Upper lobe of left lung (tissue), 6 donors: ENCODE data around the gene ATF3. TPM values are rescaled to one million over a fixed set of nuclear protein-coding genes. Genes with fewer than 3 reads are reported as not detected.

ENCODE experiments used
- ATAC-seq, 2 donors: fragments of 200-7000 bp; cut with Tn5 transposase; one replicate each; pipeline ENCODE4 v1.9.1; 2022; ENCODE audit warnings: mild to moderate bottlenecking in 2 of 2, moderate library complexity in 2 of 2; ENCODE audit not compliant: low FRiP score in 2 of 2
- DNase-seq, 2 donors: peaks; one replicate each; pipeline ENCODE4 v3.0.0-alpha.2; 2019 to 2020
- H3K27ac ChIP-seq, 4 donors: fragments of 200-600 bp; sonication (generic); one replicate each; pipeline ENCODE4 v1.5.1; 2016 to 2019
- H3K27me3 ChIP-seq, 4 donors: fragments of 200-600 bp; sonication (generic); one replicate each; pipeline ENCODE4 v1.5.1; 2017 to 2019
- H3K36me3 ChIP-seq, 4 donors: fragments of 200-600 bp; sonication (generic); one replicate each; pipeline ENCODE4 v1.5.1; 2016 to 2019
- H3K4me1 ChIP-seq, 4 donors: fragments of 200-600 bp; sonication (generic); one replicate each; pipeline ENCODE4 v1.5.1; 2018 to 2019
- H3K4me3 ChIP-seq, 4 donors: fragments of 200-600 bp; sonication (generic); one replicate each; pipeline ENCODE4 v1.5.1; 2017 to 2019; ENCODE audit warnings: mild to moderate bottlenecking in 2 of 4, moderate library complexity in 1 of 4
- H3K9me3 ChIP-seq, 4 donors: fragments of 200-600 bp; sonication (generic); one replicate each; pipeline ENCODE4 v1.5.1; 2018 to 2019
- EP300 ChIP-seq, 4 donors: sonication (generic); formaldehyde crosslinking; IDR thresholded peaks; one replicate each; pipeline ENCODE4 v1.5.1; 2017; ENCODE audit warnings: antibody characterized with exemption in 4 of 4, control low read depth in 2 of 4
- POLR2A ChIP-seq, 4 donors: fragments of 450-650 bp; IDR thresholded peaks; one replicate each; pipeline ENCODE4 v1.5.1; 2016 to 2017; ENCODE audit warnings: antibody characterized with exemption in 4 of 4, mild to moderate bottlenecking in 2 of 4
- POLR2AphosphoS5 ChIP-seq, 2 donors: sonication (generic); formaldehyde crosslinking; IDR thresholded peaks; one replicate each; pipeline ENCODE4 v1.5.1; 2017; ENCODE audit warnings: antibody characterized with exemption in 2 of 2
- WGBS, 2 donors: methylation state at CpG; one replicate each; pipeline ENCODE4 v1.1.5; 2017 to 2018; 5-methylcytosine and 5-hydroxymethylcytosine counted together
- total RNA-seq, 6 donors: library from RNA; depleted of rRNA in 4 of 6; stranded (reverse); fragments of >200 nt in 4 of 6; gene quantifications; one replicate each; pipeline versions ENCODE4 v1.1.0 to v1.2.1, GENCODE V29; 2016 to 2021
- TF ChIP-seq, protein P1 (sequence below), 6 experiments: fragments of 450-650 bp in 4 of 6; fragments of 200-600 bp in 2 of 6; sonication (generic) in 2 of 6; IDR thresholded peaks; one replicate each; pipeline ENCODE4 v1.5.1; 2016 to 2019; ENCODE audit warnings: antibody characterized with exemption in 6 of 6
- donor health status: DM: no; HTN: no; CAD: no; lungs with moderate emphysema.
- donor health status: DM: no; HTN: yes; CAD: no; lungs with severe emphysema.

ATF3 gene
- total RNA-seq, 6 donors from 2014 or later, result 7.3 to 69.3 (median 21.2) TPM

DNA sequence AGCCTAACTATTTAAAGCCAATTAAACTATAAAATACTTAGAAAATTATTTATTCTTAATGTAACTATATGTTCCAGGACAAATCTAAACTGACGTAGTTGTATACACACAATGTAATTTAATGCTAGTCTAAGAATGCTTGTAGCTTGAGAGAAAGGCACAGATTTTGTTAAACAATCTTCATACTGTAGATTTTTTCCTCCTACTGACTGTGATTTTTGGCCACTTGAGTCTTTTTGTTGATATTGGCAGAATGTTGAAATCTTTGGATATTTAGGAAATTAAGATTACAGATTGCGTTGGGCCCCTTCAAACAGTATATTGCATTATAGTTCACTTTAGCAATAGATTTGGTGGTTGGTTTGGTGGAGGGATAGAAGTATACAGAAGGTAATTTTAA is 40.5 kb downstream of the ATF3 start:
- Histone ChIP-seq H3K27me3 (no peaks in the 10 kb centered on the region), H3K4me3 (no peak overlapping the region), H3K36me3 (no peaks in the 10 kb centered on the region), H3K9me3 (no peaks in the 10 kb centered on the region), H3K27ac (no peak overlapping the region), H3K4me1 (no peaks in the 10 kb centered on the region)
- no peak for DNase-seq
- ATAC-seq, result no peak
- 71% methylated on average over 2 of the region's 2 CpGs for WGBS, 2 donors
- TF ChIP-seq EP300 (IDR thresholded peaks at IDR 0.05), result no peak
- TF ChIP-seq POLR2A (IDR thresholded peaks at IDR 0.05), result no peak
- no peak for TF ChIP-seq POLR2AphosphoS5 (IDR thresholded peaks at IDR 0.05)
- TF ChIP-seq, protein P1, sequence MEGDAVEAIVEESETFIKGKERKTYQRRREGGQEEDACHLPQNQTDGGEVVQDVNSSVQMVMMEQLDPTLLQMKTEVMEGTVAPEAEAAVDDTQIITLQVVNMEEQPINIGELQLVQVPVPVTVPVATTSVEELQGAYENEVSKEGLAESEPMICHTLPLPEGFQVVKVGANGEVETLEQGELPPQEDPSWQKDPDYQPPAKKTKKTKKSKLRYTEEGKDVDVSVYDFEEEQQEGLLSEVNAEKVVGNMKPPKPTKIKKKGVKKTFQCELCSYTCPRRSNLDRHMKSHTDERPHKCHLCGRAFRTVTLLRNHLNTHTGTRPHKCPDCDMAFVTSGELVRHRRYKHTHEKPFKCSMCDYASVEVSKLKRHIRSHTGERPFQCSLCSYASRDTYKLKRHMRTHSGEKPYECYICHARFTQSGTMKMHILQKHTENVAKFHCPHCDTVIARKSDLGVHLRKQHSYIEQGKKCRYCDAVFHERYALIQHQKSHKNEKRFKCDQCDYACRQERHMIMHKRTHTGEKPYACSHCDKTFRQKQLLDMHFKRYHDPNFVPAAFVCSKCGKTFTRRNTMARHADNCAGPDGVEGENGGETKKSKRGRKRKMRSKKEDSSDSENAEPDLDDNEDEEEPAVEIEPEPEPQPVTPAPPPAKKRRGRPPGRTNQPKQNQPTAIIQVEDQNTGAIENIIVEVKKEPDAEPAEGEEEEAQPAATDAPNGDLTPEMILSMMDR (IDR thresholded peaks at IDR 0.05), result no peak

DNA sequence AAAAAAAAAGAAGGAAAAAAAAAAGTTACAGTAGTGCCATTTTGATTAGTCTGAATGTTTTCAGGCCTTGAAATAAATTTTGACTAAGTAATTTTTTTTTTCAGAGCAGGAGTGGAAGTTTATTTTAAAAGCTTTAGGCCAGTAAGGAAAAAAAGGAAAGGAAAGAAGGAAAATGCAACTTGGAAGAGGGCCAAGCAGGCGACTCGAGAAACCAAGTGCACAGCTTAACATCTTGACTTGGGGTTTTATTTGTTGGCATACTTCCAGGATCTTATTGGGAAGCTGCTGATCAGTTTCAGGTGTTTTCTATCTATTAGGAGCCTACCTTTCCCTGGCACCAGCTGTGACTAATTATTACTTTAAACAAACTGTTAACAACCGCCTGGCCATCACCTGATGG is 41.7 kb downstream of the ATF3 start:
- H3K36me3 ChIP-seq, result no peaks in the 10 kb centered on the region
- no peaks in the 10 kb centered on the region for H3K27me3 ChIP-seq
- H3K27ac ChIP-seq, result no peak overlapping the region
- ATAC-seq (no peak), DNase-seq (no peak)
- no peaks in the 10 kb centered on the region for H3K4me1 ChIP-seq
- no peaks in the 10 kb centered on the region for H3K9me3 ChIP-seq
- no peak for TF ChIP-seq EP300 (IDR thresholded peaks at IDR 0.05)
- TF ChIP-seq POLR2AphosphoS5 (IDR thresholded peaks at IDR 0.05), result no peak
- TF ChIP-seq, protein P1 (IDR thresholded peaks at IDR 0.05), result no peak
- TF ChIP-seq POLR2A (IDR thresholded peaks at IDR 0.05), result no peak
- H3K4me3 ChIP-seq, result no peak overlapping the region
- WGBS, 2 donors, result 27 to 32% methylated on average over 3 of the region's 3 CpGs

DNA sequence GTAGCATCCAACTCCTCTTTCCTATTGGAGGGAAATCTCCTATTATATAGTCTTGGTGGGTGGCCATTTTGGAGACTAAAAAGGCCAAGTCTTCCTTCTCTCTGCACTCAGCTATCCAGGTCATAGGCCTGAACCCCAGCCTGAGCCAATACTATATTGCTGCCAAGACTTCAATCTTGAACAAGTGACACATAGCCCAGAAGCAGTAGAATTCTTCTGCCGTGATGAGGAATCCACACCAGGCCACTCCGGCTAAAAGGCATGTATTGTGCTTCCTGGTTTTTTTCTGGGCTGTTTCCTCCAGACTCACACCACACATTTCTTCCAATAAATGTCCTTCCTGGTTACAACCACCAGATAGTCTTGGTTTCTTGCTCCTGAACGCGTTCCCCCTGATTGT is 43.0 kb downstream of the ATF3 start:
- TF ChIP-seq POLR2A (IDR thresholded peaks at IDR 0.05) (no peak), POLR2AphosphoS5 (IDR thresholded peaks at IDR 0.05) (no peak), EP300 (IDR thresholded peaks at IDR 0.05) (no peak)
- TF ChIP-seq, protein P1 (IDR thresholded peaks at IDR 0.05), result no peak
- H3K4me1 ChIP-seq, result no peaks in the 10 kb centered on the region
- H3K4me3 ChIP-seq, result no peak overlapping the region
- WGBS, 2 donors, result 80 to 92% methylated on average over 4 of the region's 4 CpGs
- no peak overlapping the region for H3K27ac ChIP-seq
- no peaks in the 10 kb centered on the region for H3K27me3 ChIP-seq
- ATAC-seq (no peak), DNase-seq (no peak)
- H3K9me3 ChIP-seq, result no peaks in the 10 kb centered on the region
- H3K36me3 ChIP-seq, result no peaks in the 10 kb centered on the region

DNA sequence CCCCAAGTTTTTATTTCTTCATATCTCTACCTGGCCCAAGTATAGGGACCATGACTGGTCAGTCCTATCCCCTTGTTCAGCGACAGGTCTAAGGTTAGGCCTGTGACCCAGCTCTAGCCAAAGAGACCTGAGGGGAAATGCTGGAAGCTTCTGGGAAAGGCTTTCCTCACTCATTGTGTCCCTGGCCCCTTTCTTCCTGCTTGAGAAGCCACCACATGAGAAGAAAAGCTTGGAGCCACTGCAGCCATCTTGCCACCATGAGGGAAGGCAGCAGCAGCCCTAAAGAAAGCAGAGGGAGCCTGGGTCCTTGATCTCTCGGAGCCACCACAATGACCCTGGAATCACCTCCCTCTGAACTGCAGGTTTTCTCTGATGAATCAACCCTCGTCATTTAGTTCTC is 43.4 kb downstream of the ATF3 start:
- no peak overlapping the region for H3K4me3 ChIP-seq
- no peak overlapping the region for H3K27ac ChIP-seq
- no peak for DNase-seq
- H3K27me3 ChIP-seq, result no peaks in the 10 kb centered on the region
- H3K9me3 ChIP-seq, result no peaks in the 10 kb centered on the region
- H3K36me3 ChIP-seq, result no peaks in the 10 kb centered on the region
- ATAC-seq, result no peak
- WGBS, 2 donors, result 90 to 95% methylated on average over 3 of the region's 3 CpGs
- no peaks in the 10 kb centered on the region for H3K4me1 ChIP-seq
- TF ChIP-seq, protein P1 (IDR thresholded peaks at IDR 0.05), result no peak
- TF ChIP-seq POLR2AphosphoS5 (IDR thresholded peaks at IDR 0.05), result no peak
- TF ChIP-seq POLR2A (IDR thresholded peaks at IDR 0.05), result no peak
- no peak for TF ChIP-seq EP300 (IDR thresholded peaks at IDR 0.05)

DNA sequence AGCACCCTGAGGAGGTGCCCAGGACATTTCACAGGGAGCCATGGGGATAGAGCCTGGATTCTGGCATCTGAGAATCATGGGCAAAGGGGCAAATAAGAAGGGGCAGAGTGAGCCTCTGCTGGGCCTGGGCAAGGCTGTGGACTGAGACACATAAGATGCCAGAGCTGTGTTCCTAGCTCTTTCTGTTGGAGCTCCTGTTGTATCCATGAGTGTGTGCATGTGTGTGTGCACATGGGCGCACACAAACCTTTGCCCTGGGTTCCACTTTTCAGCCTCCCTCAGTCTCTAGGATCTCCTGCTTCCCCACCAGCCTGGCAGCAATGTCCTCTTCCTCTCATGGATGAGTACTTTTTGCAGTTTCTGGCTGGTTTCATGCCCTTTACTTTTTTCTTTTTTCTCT is 44.0 kb downstream of the ATF3 start:
- H3K4me1 ChIP-seq, result no peaks in the 10 kb centered on the region
- TF ChIP-seq POLR2A (IDR thresholded peaks at IDR 0.05), result no peak
- no peak for TF ChIP-seq POLR2AphosphoS5 (IDR thresholded peaks at IDR 0.05)
- TF ChIP-seq EP300 (IDR thresholded peaks at IDR 0.05), result no peak
- TF ChIP-seq, protein P1 (IDR thresholded peaks at IDR 0.05), result no peak
- no peaks in the 10 kb centered on the region for H3K9me3 ChIP-seq
- no peak for DNase-seq
- no peaks in the 10 kb centered on the region for H3K36me3 ChIP-seq
- H3K27ac ChIP-seq, result no peak overlapping the region
- 100% methylated on average over 1 of the region's 1 CpG for WGBS, 2 donors
- H3K27me3 ChIP-seq, result no peaks in the 10 kb centered on the region
- H3K4me3 ChIP-seq, result no peak overlapping the region
- no peak for ATAC-seq
